DOHH2 (cell line): ENCODE measurements around the gene SPATA6.
"Not testable (repeated sequence)": the region's sequence is repeated elsewhere in the genome, so short reads cannot be mapped to it uniquely, and the experiment has no call there.

Experiments used
- H3F3A ChIP-seq: fragments of 200-600 bp; sonication (generic), shearing (Covaris generic); 2 replicates; pipeline ENCODE4 v1.6.0; 2016; ENCODE audit warnings: antibody characterized with exemption, mild to moderate bottlenecking; ENCODE audit not compliant: control insufficient read depth, insufficient read depth
- H3K27ac ChIP-seq: fragments of 200-600 bp; sonication (generic); 2 replicates; pipeline ENCODE4 v1.5.1; 2014; ENCODE audit warnings: low read depth, mild to moderate bottlenecking, low read length, moderate library complexity
- H3K27me3 ChIP-seq: fragments of 200-600 bp; sonication (generic); 2 replicates; pipeline ENCODE4 v1.6.1; 2014; ENCODE audit warnings: mild to moderate bottlenecking, low read length, mixed read lengths; ENCODE audit not compliant: control insufficient read depth
- H3K36me3 ChIP-seq: fragments of 200-600 bp; sonication (generic); 2 replicates; pipeline ENCODE4 v1.6.1; 2014; ENCODE audit warnings: mild to moderate bottlenecking, low read length, moderate library complexity, mixed read lengths; ENCODE audit not compliant: control insufficient read depth
- H3K4me1 ChIP-seq: fragments of 200-600 bp; sonication (generic); 2 replicates; pipeline ENCODE4 v1.6.1; 2014; ENCODE audit warnings: mild to moderate bottlenecking, low read length, mixed read lengths; ENCODE audit not compliant: control insufficient read depth
- H3K4me2 ChIP-seq: fragments of 200-600 bp; sonication (generic); 2 replicates; pipeline ENCODE4 v1.6.0; 2014; ENCODE audit warnings: mild to moderate bottlenecking, low read length, moderate library complexity
- H3K4me3 ChIP-seq: fragments of 200-600 bp; sonication (generic); 2 replicates; pipeline ENCODE4 v1.5.1; 2014; ENCODE audit warnings: mild to moderate bottlenecking, low read length, mixed read lengths
- H3K79me2 ChIP-seq: fragments of 200-600 bp; sonication (generic); 2 replicates; pipeline ENCODE4 v1.6.1; 2014; ENCODE audit warnings: mild to moderate bottlenecking, low read length, mixed read lengths; ENCODE audit not compliant: control insufficient read depth
- H3K9me2 ChIP-seq: fragments of 200-600 bp; sonication (generic); replicated peaks from 2 replicates; pipeline ENCODE4 v1.6.1; 2014; ENCODE audit warnings: mild to moderate bottlenecking, low read length, mixed read lengths; ENCODE audit not compliant: control insufficient read depth
- H3K9me3 ChIP-seq: fragments of 200-600 bp; sonication (generic); 2 replicates; pipeline ENCODE4 v1.6.1; 2014; ENCODE audit warnings: antibody characterized with exemption, low read length, mixed read lengths; ENCODE audit not compliant: control insufficient read depth, insufficient read depth
- H4K20me1 ChIP-seq: fragments of 200-600 bp; sonication (generic); 2 replicates; pipeline ENCODE4 v1.6.0; 2014; ENCODE audit warnings: low read depth, mild to moderate bottlenecking, antibody characterized with exemption, low read length, moderate library complexity; ENCODE audit not compliant: control insufficient read depth, insufficient read depth
- CTCF ChIP-seq: fragments of 200-600 bp; sonication (generic); IDR thresholded peaks from one replicate; pipeline ENCODE4 v1.5.1; 2014; ENCODE audit warnings: antibody characterized with exemption, mild to moderate bottlenecking, low read depth, low read length; ENCODE audit not compliant: poor library complexity, severe bottlenecking
- EZH2phosphoT487 ChIP-seq: fragments of 200-600 bp; sonication (generic); IDR thresholded peaks from 2 replicates; pipeline ENCODE4 v1.6.1; 2017; ENCODE audit warnings: borderline replicate concordance, mild to moderate bottlenecking, antibody characterized with exemption, low read length, moderate library complexity, mixed read lengths

Gene SPATA6

GRCh38 chr1:48291421-48291820 is 180.6 kb downstream of the SPATA6 start:
- no peak overlapping the region for H3K4me3 ChIP-seq
- no peaks in the 10 kb centered on the region for H3K9me2 ChIP-seq
- no peaks in the 10 kb centered on the region for H3K79me2 ChIP-seq
- H3K4me2 ChIP-seq = no peak overlapping the region
- no peaks in the 10 kb centered on the region for H3K36me3 ChIP-seq
- TF ChIP-seq CTCF (no peak), EZH2phosphoT487 (no peak)
- H3F3A ChIP-seq = no peaks in the 10 kb centered on the region
- H3K4me1 ChIP-seq = no peaks in the 10 kb centered on the region
- no peaks in the 10 kb centered on the region for H4K20me1 ChIP-seq
- H3K9me3 ChIP-seq = no peaks in the 10 kb centered on the region
- H3K27ac ChIP-seq = no peak overlapping the region
- no peaks in the 10 kb centered on the region for H3K27me3 ChIP-seq

- no peaks in the 10 kb centered on the region for H3K36me3 ChIP-seq
- H4K20me1 ChIP-seq = no peaks in the 10 kb centered on the region
- H3K4me3 ChIP-seq = no peak overlapping the region
- H3K4me2 ChIP-seq = no peak overlapping the region
- H3K79me2 ChIP-seq = no peaks in the 10 kb centered on the region
- no peaks in the 10 kb centered on the region for H3K27me3 ChIP-seq
- H3K9me2 ChIP-seq = no peaks in the 10 kb centered on the region
- TF ChIP-seq EZH2phosphoT487 (no peak), CTCF (no peak)
- no peak overlapping the region for H3K27ac ChIP-seq
- no peaks in the 10 kb centered on the region for H3K9me3 ChIP-seq
- H3K4me1 ChIP-seq = no peaks in the 10 kb centered on the region
- H3F3A ChIP-seq = no peaks in the 10 kb centered on the region
These were observed 186.5 kb downstream of the SPATA6 start for GRCh38 chr1:48285525-48285924.

- not testable (repeated sequence) for H4K20me1 ChIP-seq, H3K4me3 ChIP-seq, H3K79me2 ChIP-seq, H3K4me1 ChIP-seq, H3K9me3 ChIP-seq, H3K36me3 ChIP-seq, H3F3A ChIP-seq, H3K27me3 ChIP-seq, H3K9me2 ChIP-seq, H3K4me2 ChIP-seq, H3K27ac ChIP-seq
These were observed 187.1 kb downstream of the SPATA6 start for GRCh38 chr1:48284696-48285420.

- H4K20me1 ChIP-seq, H3K27ac ChIP-seq, H3K27me3 ChIP-seq, H3K4me2 ChIP-seq, H3K79me2 ChIP-seq, H3K4me1 ChIP-seq, H3K4me3 ChIP-seq, H3K36me3 ChIP-seq, H3K9me2 ChIP-seq, H3K9me3 ChIP-seq, H3F3A ChIP-seq: not testable (repeated sequence)
These were observed 189.7 kb downstream of the SPATA6 start for GRCh38 chr1:48282329-48282728.

- not testable (repeated sequence) for H3K4me2 ChIP-seq, H3K27me3 ChIP-seq, H3K27ac ChIP-seq, H3F3A ChIP-seq, H3K36me3 ChIP-seq, H3K9me3 ChIP-seq, H4K20me1 ChIP-seq, H3K9me2 ChIP-seq, H3K4me1 ChIP-seq, H3K79me2 ChIP-seq, H3K4me3 ChIP-seq
These were observed 194.6 kb downstream of the SPATA6 start for GRCh38 chr1:48277437-48277836.
